Omental fat pad (tissue), 4 donors: ENCODE results near the gene GYG1. TPM values are rescaled to one million over a fixed set of nuclear protein-coding genes. Genes with fewer than 3 reads are reported as not detected.

Experiments
- ATAC-seq: fragments of 150-250 bp; one replicate; pipeline ENCODE4 v1.9.1; 2016; ENCODE audit warnings: mild to moderate bottlenecking, moderate library complexity; ENCODE audit not compliant: low FRiP score
- DNase-seq: peaks from one replicate; pipeline ENCODE4 v3.0.0-alpha.2; 2019; ENCODE audit warnings: low spot score
- total RNA-seq, 4 donors: library from RNA; depleted of rRNA; stranded (reverse); fragments of >200 nt; gene quantifications; one replicate each; pipeline ENCODE4 v1.1.0, GENCODE V29; 2016
- TF ChIP-seq, protein P1 (sequence below), 3 donors: fragments of 450-650 bp; IDR thresholded peaks; one replicate each; pipeline ENCODE4 v1.5.1; 2016 to 2017; ENCODE audit warnings: antibody characterized with exemption in 3 of 3, mild to moderate bottlenecking in 3 of 3, moderate library complexity in 2 of 3

GYG1 gene
- total RNA-seq, 4 donors from 2014 or later, result 23.2 to 40.8 (median 30.4) TPM

DNA sequence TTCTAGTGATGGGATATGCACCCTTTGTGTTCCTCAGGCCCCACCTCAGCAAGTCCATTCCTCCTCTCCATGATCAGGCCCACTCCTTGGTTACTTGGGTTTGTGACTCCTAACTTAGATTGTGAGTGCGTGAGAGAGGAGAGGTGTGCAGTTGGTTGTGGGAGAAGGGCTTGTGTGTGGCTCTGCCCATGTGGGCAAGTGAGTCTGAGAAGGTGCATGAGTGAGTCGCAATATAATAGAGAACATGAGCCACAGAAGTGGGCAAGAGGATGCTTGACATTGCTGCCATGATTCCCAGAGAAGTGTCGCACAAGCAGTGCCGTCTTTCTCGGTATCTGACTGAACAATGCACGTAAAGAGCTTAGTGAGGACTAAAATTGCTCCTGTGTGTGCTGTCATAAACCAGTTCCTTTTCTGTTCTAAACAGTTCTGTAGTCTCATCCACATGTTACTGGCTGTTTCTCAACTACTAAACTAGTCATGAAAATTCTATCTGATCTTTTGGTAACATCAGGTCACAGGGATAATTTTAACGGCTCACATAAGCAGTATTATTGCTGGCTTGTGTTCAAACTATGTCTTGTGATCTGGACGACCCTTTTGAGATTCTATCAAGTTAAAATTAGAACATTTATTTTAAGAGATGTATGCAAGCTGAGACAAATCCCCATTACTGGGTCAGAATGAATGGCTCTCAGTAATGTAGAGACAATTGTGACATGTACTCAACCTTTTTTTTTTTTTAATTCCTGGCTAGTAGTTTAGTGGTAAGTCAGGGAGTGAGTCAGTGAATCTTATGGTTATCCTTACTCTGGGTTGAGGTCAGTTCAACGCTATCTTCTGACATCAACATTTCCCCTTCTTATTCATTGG, 25.6 kb downstream of the GYG1 start:
- TF ChIP-seq, protein P1, sequence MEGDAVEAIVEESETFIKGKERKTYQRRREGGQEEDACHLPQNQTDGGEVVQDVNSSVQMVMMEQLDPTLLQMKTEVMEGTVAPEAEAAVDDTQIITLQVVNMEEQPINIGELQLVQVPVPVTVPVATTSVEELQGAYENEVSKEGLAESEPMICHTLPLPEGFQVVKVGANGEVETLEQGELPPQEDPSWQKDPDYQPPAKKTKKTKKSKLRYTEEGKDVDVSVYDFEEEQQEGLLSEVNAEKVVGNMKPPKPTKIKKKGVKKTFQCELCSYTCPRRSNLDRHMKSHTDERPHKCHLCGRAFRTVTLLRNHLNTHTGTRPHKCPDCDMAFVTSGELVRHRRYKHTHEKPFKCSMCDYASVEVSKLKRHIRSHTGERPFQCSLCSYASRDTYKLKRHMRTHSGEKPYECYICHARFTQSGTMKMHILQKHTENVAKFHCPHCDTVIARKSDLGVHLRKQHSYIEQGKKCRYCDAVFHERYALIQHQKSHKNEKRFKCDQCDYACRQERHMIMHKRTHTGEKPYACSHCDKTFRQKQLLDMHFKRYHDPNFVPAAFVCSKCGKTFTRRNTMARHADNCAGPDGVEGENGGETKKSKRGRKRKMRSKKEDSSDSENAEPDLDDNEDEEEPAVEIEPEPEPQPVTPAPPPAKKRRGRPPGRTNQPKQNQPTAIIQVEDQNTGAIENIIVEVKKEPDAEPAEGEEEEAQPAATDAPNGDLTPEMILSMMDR (IDR thresholded peaks at IDR 0.05), result no peak
- ATAC-seq (no peak), DNase-seq (no peak)

DNA sequence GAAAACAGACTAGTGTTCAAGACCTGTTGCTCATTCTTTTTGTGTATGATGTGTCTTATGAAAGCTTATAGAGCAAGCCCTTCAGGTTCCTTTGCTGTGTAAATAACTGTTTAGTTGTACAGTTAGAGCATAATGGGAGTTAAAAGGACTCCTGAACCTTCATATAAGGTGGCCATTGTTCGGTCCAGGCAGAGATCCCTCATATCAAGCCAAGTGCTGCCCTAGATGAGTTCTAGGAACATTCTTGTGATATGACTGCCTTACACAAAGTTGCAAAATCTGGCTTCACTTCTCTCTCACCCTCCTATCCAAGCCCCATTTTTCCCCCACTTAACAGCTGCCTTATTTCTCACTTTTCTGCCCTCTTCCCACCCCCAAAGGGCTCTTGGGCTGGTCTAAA, 26.9 kb downstream of the GYG1 start:
- DNase-seq, result no peak
- no peak for ATAC-seq
- TF ChIP-seq, protein P1 (IDR thresholded peaks at IDR 0.05), result no peak

DNA sequence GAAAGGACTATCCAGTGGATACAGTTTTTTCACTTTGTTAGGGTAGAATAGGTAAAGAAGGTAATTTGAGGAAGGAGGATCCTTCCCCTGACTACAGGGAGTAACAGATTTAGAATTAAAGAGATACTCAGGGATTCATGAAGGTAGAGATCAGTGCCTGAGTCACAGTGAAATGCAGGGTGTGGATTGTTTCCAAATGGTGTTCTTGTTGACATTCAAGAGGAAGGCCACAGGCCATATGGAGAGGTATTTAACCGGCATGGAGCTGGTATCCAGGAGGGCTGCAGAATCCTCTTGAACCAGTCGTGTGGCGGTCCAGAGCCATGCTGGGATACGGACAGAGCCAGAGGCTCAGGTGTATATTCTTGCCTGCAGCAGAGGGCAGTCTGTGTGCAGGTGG, 28.2 kb downstream of the GYG1 start:
- TF ChIP-seq, protein P1 (IDR thresholded peaks at IDR 0.05), result no peak
- no peak for DNase-seq
- no peak for ATAC-seq

DNA sequence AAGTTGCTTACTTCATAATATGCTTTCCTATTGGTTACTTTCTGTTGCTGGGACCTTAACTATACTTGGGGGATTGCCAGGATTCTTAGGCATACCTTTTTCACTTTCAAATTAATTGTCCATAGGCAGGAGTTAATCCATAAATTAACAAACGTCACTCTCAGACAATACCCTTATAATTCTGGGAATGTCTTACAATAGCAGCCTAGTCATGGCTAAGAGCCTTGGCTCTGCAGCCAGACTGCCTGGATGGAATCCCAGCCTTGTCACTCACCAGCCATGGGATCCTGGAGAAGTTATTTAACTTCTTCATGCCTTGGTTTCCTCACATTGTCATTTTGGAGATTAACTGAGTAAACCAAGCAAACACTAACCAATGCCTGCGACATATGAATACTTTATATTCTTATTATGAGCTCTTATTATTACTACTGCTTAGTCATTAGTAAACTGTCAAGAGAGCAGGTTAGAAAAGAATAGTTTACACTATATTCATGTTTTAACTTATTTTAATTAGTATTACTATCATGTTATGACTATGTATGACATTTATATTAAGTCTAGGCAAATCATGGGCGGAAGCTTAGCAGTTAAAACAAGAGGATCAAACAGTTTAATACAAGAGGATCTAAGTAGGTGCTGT, 29.0 kb downstream of the GYG1 start:
- TF ChIP-seq, protein P1 (IDR thresholded peaks at IDR 0.05), result no peak
- DNase-seq, result no peak
- ATAC-seq, result no peak

DNA sequence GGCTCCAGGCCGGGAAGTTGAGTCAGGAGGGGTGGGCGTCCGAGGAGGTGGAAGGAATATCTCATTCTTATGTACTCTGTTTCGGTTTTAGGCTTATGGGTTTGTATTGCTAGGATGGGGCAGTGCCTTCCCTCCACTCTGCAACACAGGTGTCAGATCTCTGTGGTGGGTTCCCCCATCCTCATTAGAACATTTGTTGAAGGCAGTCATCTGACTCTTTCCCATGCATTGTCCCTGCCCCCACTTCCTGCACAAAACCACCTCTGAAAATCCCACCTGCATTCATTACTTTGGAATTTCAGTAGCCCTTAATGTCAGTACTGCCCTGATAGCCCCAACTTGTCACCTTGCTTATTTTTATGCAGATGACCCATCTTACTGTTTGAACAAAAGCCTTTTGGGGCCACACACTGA, 29.5 kb downstream of the GYG1 start:
- ATAC-seq (no peak), DNase-seq (no peak)
- TF ChIP-seq, protein P1 (IDR thresholded peaks at IDR 0.05), result no peak

DNA sequence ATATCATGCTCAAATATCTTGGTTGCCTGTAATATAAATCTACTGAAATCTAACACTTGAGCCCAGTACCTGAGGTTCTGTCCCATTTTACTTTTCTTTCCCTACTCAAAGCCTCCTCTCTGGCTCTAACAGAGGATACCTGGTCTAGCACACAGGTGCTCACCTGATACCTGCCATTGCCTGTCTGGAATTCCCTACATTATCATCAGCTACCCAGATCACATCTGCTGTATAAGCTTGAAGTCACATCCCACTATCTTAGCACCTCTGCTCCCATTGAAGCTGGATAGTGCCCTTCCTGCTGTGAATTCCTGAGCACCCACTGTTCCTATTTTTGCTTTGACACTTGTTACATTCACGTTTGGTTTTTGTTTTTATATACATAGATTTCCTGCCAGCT, 30.5 kb downstream of the GYG1 start:
- TF ChIP-seq, protein P1 (IDR thresholded peaks at IDR 0.05), result no peak
- ATAC-seq, result no peak
- no peak for DNase-seq
